Fibroblast of the aortic adventitia (primary cell): ENCODE results near the gene TPK1. TPM values are rescaled to one million over a fixed set of nuclear protein-coding genes. Genes with fewer than 3 reads are reported as not detected.
A peak's percentile ranks its signal among the peaks of the same experiment; 100 is the strongest.

Experiments
- DNase-seq: peaks from one replicate; pipeline ENCODE4 v3.0.0-alpha.2; 2010; ENCODE audit warnings: low read depth
- H3K4me3 ChIP-seq: 2 replicates; pipeline ENCODE4 v1.5.1; 2011; ENCODE audit warnings: low read depth, mild to moderate bottlenecking, control low read depth, low read length, moderate library complexity
- total RNA-seq: library from RNA; depleted of rRNA; stranded (reverse); fragments of >200 nt; gene quantifications from 2 replicates; pipeline ENCODE4 v1.2.3, GENCODE V29; 2012; ENCODE audit warnings: low replicate concordance
- TF ChIP-seq, protein P1 (sequence below): IDR thresholded peaks from 2 replicates; pipeline ENCODE4 v1.5.1; 2011; ENCODE audit warnings: mild to moderate bottlenecking, low read length, control low read depth, inconsistent platforms; ENCODE audit not compliant: insufficient read depth

Gene TPK1
- total RNA-seq, 1 donor: 7.6 TPM

DNA sequence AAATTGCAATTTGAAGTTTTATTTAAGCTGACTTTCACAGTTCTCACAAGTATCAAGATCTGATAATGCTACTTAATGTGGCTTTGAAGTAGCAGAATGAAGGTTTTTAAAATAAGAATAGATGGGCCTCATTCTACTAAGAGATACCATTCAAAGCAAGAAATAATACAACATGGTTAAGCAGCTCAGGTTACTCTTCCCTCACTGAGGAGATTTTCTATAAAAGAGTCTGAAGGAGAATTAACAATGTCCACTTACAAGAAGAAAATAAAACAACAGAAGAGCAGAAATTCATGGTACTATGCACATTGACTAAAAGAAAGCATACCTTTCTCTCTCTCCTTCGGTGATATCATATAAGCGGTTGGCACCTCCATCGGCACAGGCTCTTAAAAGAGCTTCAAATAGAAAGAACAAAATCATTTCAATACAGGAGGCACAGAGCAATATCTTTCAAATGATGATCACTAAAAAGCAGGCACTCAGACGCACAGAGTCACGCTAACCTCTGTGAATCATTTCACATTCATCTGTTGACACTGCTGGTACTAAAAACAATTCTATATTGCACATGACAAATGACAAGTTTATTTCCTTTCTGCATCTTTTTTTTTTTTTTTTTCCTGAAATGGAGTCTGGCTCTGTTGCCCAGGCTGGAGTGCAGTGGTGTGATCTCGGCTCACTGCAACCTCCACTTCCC lies 153.1 kb downstream of the TPK1 start:
- TF ChIP-seq, protein P1, sequence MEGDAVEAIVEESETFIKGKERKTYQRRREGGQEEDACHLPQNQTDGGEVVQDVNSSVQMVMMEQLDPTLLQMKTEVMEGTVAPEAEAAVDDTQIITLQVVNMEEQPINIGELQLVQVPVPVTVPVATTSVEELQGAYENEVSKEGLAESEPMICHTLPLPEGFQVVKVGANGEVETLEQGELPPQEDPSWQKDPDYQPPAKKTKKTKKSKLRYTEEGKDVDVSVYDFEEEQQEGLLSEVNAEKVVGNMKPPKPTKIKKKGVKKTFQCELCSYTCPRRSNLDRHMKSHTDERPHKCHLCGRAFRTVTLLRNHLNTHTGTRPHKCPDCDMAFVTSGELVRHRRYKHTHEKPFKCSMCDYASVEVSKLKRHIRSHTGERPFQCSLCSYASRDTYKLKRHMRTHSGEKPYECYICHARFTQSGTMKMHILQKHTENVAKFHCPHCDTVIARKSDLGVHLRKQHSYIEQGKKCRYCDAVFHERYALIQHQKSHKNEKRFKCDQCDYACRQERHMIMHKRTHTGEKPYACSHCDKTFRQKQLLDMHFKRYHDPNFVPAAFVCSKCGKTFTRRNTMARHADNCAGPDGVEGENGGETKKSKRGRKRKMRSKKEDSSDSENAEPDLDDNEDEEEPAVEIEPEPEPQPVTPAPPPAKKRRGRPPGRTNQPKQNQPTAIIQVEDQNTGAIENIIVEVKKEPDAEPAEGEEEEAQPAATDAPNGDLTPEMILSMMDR: no peak
- DNase-seq: no peak
- no peak overlapping the region for H3K4me3 ChIP-seq

DNA sequence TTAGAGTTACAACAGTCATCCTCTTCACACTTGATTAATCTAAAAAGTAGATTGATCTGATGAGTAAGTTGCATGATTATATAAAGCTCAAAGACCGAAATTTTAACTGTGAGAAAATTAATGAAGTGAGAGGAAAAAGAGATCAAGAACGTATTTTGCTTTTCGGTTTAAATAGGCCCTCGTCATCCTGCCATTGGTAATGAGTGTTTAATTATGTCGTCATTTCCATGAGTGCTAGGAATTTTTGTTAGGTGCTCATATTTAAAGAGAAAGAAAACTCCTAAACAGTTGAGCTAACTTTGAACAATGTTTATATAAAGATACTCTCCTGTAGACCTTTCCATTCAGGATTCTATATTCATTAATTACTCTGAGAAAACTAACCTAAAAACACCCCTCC lies 159.4 kb downstream of the TPK1 start:
- H3K4me3 ChIP-seq: no peak overlapping the region
- DNase-seq: no peak
- TF ChIP-seq, protein P1: no peak

- H3K4me3 ChIP-seq: no peak overlapping the region
- DNase-seq: no peak
- TF ChIP-seq, protein P1: no peak
Measured at GRCh38 chr7:144674550-144674949, 161.3 kb downstream of the TPK1 start.

GRCh38 chr7:144672869-144673268 lies 163.0 kb downstream of the TPK1 start:
- H3K4me3 ChIP-seq: no peak overlapping the region
- DNase-seq: no peak
- TF ChIP-seq, protein P1: no peak

DNA sequence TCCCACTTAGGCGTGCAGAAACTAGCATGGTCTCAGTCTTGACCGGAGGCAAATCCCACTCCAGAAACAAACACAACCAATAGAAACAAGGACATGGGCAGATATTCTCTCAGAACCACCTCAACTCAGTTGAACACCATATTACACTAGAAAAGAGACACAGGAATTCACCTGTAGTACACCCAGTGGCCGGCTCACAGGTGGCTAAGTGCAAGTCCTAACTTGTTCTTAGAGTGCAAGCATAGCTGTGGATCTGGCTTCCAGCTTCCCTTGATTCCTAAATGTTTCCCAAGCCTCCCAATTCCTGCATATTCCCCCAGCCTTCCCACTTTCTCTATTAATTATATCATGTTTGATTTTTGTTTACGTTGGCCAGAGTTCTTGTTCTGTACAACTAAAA lies 164.4 kb downstream of the TPK1 start:
- DNase-seq: no peak
- H3K4me3 ChIP-seq: no peak overlapping the region
- TF ChIP-seq, protein P1: no peak

- H3K4me3 ChIP-seq: no peak overlapping the region
- DNase-seq: peak; percentile 40
- TF ChIP-seq, protein P1: peak; percentile 26
Measured at GRCh38 chr7:144670218-144670617, 165.6 kb downstream of the TPK1 start.

GRCh38 chr7:144668503-144668902 lies 167.3 kb downstream of the TPK1 start:
- H3K4me3 ChIP-seq: no peak overlapping the region
- TF ChIP-seq, protein P1: no peak
- DNase-seq: no peak
